CD4-positive, alpha-beta T cell treated with Interleukin-10 for 1 hour (primary cell): ENCODE results near the gene ITIH4.

Source experiments
- DNase-seq: peaks from one replicate; pipeline ENCODE4 v3.0.0-alpha.2; 2020

ITIH4 gene

GRCh38 chr3:52830535-52831258 is at the start of gene ITIH4:
Gene ITIH4 (minus strand): TSS chr3:52830672. CDS start chr3:52830642, 30 bp downstream.
- no peak for DNase-seq

- DNase-seq: no peak
Measured at GRCh38 chr3:52880047-52880446, 49.6 kb upstream of the ITIH4 start.

GRCh38 chr3:52879581-52879980 is 49.1 kb upstream of the ITIH4 start:
- DNase-seq: no peak

- DNase-seq: no peak
Measured at GRCh38 chr3:52879090-52879489, 48.6 kb upstream of the ITIH4 start.

- DNase-seq: no peak
Measured at GRCh38 chr3:52877085-52877484, 46.6 kb upstream of the ITIH4 start.

GRCh38 chr3:52874864-52875587 is 44.6 kb upstream of the ITIH4 start:
- DNase-seq: no peak

- no peak for DNase-seq
Measured at GRCh38 chr3:52874160-52874701, 43.8 kb upstream of the ITIH4 start.

- DNase-seq: no peak
Measured at GRCh38 chr3:52873433-52874159, 43.1 kb upstream of the ITIH4 start.

- no peak for DNase-seq
Measured at GRCh38 chr3:52872245-52872644, 41.8 kb upstream of the ITIH4 start.

GRCh38 chr3:52871761-52872160 is 41.3 kb upstream of the ITIH4 start:
- no peak for DNase-seq

- no peak for DNase-seq
Measured at GRCh38 chr3:52870471-52870870, 40.0 kb upstream of the ITIH4 start.

- DNase-seq: no peak
Measured at GRCh38 chr3:52866427-52866826, 36.0 kb upstream of the ITIH4 start.

- DNase-seq: no peak
Measured at GRCh38 chr3:52865994-52866393, 35.5 kb upstream of the ITIH4 start.

- no peak for DNase-seq
Measured at GRCh38 chr3:52860424-52860768, 29.9 kb upstream of the ITIH4 start.

GRCh38 chr3:52859686-52860423 is 29.4 kb upstream of the ITIH4 start:
- no peak for DNase-seq

GRCh38 chr3:52857864-52858263 is 27.4 kb upstream of the ITIH4 start:
- no peak for DNase-seq

- no peak for DNase-seq
Measured at GRCh38 chr3:52857133-52857532, 26.7 kb upstream of the ITIH4 start.

GRCh38 chr3:52856666-52857065 is 26.2 kb upstream of the ITIH4 start:
- no peak for DNase-seq

GRCh38 chr3:52854013-52854412 is 23.5 kb upstream of the ITIH4 start:
- no peak for DNase-seq

- no peak for DNase-seq
Measured at GRCh38 chr3:52852419-52852818, 21.9 kb upstream of the ITIH4 start.

GRCh38 chr3:52851348-52851747 is 20.9 kb upstream of the ITIH4 start:
- peak; percentile 42 for DNase-seq

GRCh38 chr3:52849656-52850055 is 19.2 kb upstream of the ITIH4 start:
- DNase-seq: no peak

- no peak for DNase-seq
Measured at GRCh38 chr3:52848617-52849016, 18.1 kb upstream of the ITIH4 start.
